Measurements from ENCODE around the gene AFF2.
"Not testable (repeated sequence)": the region's sequence is repeated elsewhere in the genome, so short reads cannot be mapped to it uniquely, and the experiment has no call there.

AFF2 gene

GRCh38 chrX:148825696-148826095 lies 325.3 kb downstream of the AFF2 start:
- DNase-seq, result no peak

- DNase-seq, result no peak
Observed at GRCh38 chrX:148836741-148837140, 336.3 kb downstream of the AFF2 start.

DNA sequence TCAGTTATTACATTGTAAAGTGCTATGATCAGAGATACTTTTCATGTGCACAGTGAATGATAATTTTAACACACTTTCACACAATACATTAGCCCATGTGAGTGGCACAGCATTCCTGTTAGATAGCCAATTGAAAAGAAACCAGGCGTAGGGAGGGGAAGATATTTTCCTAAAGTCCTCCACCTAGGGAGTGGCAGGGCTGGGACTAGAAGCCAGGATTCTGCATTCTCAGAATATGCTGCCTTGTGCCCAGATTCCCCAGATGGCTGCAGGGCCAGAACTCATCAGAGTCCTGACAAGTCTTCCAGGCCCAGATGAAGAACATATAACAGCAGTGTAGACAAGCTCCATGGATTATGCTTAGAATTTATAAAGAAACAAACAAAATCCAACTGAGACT lies 350.2 kb downstream of the AFF2 start:
- DNase-seq, result no peak

DNA sequence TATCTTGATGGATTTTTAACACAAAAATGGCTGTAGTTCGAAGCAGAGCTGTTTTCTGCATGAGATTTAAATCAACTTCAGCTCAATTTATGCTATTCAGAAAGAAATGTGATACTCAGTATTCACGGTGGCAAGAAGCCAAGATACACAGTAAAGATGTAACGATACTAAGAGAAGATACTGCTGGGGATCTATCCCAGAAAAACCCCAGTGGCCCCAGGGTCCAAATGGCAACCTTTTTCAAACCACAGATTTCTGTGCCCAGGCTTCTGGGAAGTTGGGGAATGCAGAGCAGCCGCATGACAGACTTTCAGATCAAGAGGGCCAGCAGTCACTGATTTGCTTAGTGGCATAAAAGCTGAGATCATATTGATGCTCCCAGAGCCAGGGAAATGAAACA lies 353.9 kb downstream of the AFF2 start:
- DNase-seq, result no peak

DNA sequence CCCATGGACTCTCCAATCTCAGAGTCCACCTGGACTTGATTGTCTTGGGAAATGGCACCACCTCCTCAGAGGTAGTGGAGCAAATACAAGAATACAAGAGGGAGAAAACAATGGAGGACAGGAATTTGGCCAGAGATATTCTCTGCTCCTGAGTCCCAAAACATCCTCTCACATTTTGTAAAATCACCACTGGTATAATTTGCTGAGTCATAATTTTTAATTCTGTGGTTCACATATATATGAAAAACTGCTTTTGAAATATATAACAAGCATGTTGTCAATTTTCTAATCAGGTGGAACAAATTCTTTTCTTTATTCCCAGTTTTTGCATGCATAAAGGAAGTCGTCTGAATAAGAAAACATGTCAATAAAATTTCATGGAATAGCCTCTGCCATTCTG lies 356.1 kb downstream of the AFF2 start:
- no peak for DNase-seq

GRCh38 chrX:148865277-148866210 lies 365.1 kb downstream of the AFF2 start:
- no peak for DNase-seq

DNA sequence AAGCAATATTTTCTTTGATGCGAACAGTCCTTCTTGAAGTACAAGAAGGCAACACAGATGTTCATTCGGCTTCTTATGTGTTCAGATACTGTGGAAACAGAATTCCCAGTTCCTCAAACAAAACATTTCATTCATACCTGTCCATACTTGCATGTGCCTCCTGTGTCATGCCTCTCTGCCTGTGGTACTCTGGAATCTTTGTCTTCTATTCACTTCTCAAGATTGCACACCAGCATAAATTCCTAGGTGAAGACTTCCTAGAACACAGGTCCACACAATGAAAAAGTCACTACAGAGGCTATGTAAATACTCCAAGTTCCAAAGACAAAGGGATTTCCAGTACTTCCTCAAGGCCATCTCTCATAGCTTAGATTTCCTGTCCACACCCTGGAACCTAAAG lies 367.2 kb downstream of the AFF2 start:
- no peak for DNase-seq

DNA sequence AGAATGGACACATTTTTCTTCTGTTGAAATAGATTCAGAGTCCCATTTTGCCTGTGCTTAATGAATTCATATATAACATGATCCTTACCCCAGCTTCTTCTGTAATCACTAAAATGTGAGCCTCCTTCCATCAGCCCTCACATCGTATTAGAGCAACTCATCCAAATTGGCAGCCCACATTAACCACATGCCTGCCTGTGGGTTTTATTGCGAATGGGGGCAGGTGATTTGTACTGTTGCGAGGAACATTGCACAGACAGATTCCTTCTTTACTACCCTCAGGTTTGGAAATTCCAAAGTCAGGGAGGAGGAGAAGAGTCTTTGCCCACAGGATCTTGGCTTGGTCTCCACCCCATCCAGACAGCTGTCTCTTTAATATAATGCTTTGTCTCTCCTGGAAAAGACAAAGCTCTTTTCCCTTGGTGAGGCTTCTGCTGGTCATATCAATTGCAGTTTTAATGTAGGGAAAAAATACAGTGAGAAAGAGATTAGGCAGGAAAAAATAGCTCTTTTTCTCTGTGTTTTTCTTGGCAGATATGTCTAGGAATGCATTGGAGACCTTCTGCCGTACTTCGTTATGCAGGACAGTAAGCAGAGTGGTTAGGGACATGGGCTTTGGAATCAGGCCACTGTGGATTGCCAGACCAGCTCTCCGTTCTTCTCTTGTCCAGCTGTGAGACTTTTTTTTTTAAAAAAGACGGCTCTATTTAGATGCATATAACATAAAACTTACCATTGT lies 371.2 kb downstream of the AFF2 start:
- DNase-seq, result no peak

- DNase-seq, result no peak
Observed at GRCh38 chrX:148872161-148872535, 371.7 kb downstream of the AFF2 start.

DNA sequence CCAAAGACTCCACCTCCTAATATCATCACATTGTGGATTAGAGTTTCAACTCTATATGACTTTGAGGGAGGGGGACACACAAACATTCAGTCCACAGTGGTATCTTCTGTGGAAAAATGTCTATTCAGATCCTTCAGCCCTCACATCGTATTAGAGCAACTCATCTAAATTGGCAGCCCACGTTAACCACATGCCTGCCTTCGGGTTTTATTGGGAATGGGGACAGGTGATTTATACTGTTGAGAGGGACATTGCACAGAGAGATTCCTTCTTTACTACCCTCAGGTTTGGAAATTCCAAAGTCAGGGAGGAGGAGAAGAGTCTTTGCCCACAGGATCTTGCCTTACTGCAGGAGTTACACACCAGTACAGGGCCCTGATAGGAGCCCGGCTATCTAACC lies 372.5 kb downstream of the AFF2 start:
- DNase-seq, result no peak

GRCh38 chrX:148874636-148875246 lies 374.3 kb downstream of the AFF2 start:
- DNase-seq, result no peak

DNA sequence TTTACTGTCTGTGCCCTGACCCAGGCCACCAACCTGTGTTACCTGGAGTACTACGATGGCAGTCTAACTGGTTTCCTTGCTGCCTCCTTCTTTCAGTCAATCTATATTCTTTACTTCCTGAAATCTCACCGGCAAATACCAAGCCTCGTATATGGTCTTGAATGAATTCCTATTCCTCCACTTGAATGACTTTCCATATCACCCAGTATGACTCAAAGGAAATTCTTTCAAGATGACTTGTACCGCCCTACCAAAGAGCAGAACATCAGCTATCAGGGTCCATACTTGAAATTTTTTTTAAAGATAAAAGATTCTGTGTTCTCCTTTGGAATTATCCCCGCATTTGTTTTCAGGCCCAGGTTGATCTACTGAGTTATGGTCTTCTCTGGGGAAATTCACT lies 378.0 kb downstream of the AFF2 start:
- DNase-seq, result no peak

GRCh38 chrX:148885203-148885602 lies 384.8 kb downstream of the AFF2 start:
- no peak for DNase-seq

GRCh38 chrX:148893395-148893794 lies 393.0 kb downstream of the AFF2 start:
- no peak for DNase-seq

DNA sequence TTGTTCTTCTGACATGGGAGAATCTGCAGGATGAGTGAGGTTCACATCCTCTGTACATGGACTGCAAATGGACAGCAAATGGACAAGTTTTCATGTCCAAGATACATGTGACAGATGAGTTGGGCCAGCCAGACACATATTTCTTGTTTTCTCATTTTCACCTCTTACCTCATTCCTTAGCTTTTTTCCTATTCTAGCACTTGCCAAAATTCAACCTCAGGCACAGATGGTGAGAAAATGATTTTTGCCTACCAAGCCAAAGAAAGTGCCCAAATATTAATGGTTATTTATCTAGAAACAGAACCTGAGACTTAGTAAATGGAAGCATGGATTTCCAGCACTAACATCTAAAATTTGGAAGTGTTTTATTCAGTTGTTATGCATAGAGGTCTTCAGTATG lies 402.2 kb downstream of the AFF2 start:
- no peak for DNase-seq

GRCh38 chrX:148903176-148903575 lies 402.8 kb downstream of the AFF2 start:
- no peak for DNase-seq

DNA sequence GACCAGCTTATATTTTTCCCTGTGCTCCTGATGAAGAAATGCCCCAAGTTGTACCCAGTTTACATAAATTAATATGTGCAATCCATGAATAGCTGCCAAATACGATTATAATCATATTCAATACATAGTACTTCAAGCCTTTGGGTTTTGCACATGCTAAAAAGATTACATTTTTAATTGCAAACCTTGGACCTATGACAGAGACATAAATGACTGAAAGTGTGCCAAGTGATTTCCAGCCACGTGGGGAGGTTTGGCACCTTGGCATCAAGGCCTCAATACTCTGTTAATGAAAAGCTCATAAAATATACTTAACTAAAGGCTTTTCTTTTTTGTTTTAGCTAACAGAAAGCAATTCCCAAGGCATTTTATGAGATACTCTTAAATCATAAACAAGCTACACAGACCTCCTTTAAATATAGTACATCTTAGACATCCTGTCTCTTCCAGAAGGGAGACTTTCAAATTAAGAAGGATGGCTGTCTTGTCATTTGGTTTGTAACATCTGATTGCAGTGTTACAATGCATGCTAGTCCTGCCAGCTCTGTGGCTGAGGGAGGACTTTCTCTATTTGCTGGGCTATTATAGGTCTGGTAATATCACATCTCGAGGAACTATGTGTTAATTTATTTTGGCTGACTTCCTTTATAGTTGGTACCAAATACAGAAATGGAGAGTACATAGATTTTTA lies 404.1 kb downstream of the AFF2 start:
- DNase-seq, result no peak

- DNase-seq, result no peak
Observed at GRCh38 chrX:148905400-148905799, 405.0 kb downstream of the AFF2 start.

DNA sequence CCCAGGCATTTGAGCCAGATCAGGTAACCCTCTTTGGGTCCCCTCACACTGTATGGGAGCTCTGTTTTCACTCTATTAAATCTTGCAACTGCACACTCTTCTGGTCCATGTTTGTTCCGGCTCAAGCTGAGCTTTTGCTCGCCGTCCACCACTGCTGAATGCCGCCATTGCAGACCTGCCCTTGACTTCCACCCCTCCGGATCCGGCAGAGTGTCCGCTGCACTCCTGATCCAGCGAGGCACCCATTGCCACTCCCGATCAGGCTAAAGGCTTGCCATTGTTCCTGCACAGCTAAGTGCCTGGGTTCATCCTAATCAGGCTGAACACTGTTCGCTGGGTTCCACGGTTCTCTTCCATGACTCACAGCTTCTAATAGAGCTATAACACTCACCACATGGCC lies 406.2 kb downstream of the AFF2 start:
- not testable (repeated sequence) for DNase-seq

GRCh38 chrX:148909758-148910157 lies 409.3 kb downstream of the AFF2 start:
- no peak for DNase-seq

GRCh38 chrX:148913971-148914370 lies 413.6 kb downstream of the AFF2 start:
- no peak for DNase-seq

GRCh38 chrX:148914783-148915182 lies 414.4 kb downstream of the AFF2 start:
- no peak for DNase-seq

Data from anterior cingulate cortex (tissue), 58 donors.